Psoas muscle (tissue), 8 donors: ENCODE measurements around the gene PIGB. TPM values are rescaled to one million over a fixed set of nuclear protein-coding genes. Genes with fewer than 3 reads are reported as not detected.

ENCODE experiments used
- ATAC-seq, 4 donors: fragments of 200-7000 bp; cut with Tn5 transposase; one replicate each; pipeline ENCODE4 v1.9.1; 2020; ENCODE audit warnings: moderate library complexity in 3 of 4, mild to moderate bottlenecking in 2 of 4
- DNase-seq, 2 donors: peaks; one replicate each; pipeline ENCODE4 v3.0.0-alpha.2; 2020
- H3K27ac ChIP-seq: fragments of 200-600 bp; one replicate; pipeline ENCODE4 v1.8.0; 2022
- H3K27me3 ChIP-seq, 3 donors: fragments of 200-600 bp in 1 of 3; one replicate each; pipeline versions ENCODE4 v1.6.1 to v1.8.0; 2013 to 2022; ENCODE audit warnings: low read length in 2 of 3, mild to moderate bottlenecking in 2 of 3, moderate library complexity in 1 of 3; ENCODE audit not compliant: insufficient read depth in 3 of 3
- H3K36me3 ChIP-seq, 2 donors: fragments of 200-600 bp in 1 of 2; one replicate each; pipeline versions ENCODE4 v1.6.1 to v1.8.0; 2013 to 2022; ENCODE audit warnings: low read depth in 1 of 2, mild to moderate bottlenecking in 1 of 2, moderate library complexity in 1 of 2; ENCODE audit not compliant: insufficient read depth in 1 of 2
- H3K4me1 ChIP-seq: fragments of 200-600 bp; one replicate; pipeline ENCODE4 v1.8.0; 2022
- H3K4me3 ChIP-seq: fragments of 200-600 bp; one replicate; pipeline ENCODE4 v1.8.0; 2022; ENCODE audit warnings: mild to moderate bottlenecking
- H3K9me3 ChIP-seq: fragments of 200-600 bp; one replicate; pipeline ENCODE4 v1.8.0; 2022
- CTCF ChIP-seq: fragments of 200-600 bp; IDR thresholded peaks from one replicate; pipeline ENCODE4 v1.8.0; 2022; ENCODE audit warnings: antibody characterized with exemption
- WGBS, 3 donors: extraction: QIAGEN DNeasy Blood & Tissue Kit; methylation state at CpG; one replicate each; pipeline versions ENCODE4 v1.1.6 to v1.1.7; 2013; 5-methylcytosine and 5-hydroxymethylcytosine counted together
- intact Hi-C, 2 donors: fragments of 100-400 bp; cut with DNase I; formaldehyde crosslinking; loops; one replicate each; pipeline versions ENCODE4 v1.11.0 to v1.14.2; 2022
- polyA plus RNA-seq, 3 donors: library from polyadenylated mRNA; stranded (reverse); fragments of 200-250 nt; gene quantifications; one replicate each; pipeline ENCODE4 v1.2.3, GENCODE V29; 2013
- total RNA-seq, 4 donors: library from RNA; stranded (reverse); fragmentation: NEBNext Ultra II Directional in 2 of 4; extraction: Animal tissue kit (Norgen Biotek cat#: 25700) in 2 of 4; gene quantifications; one replicate each; pipeline versions ENCODE4 v1.2.1 to v1.2.4, GENCODE V29; 2021 to 2023
- donor health status: healthy with polysubstance abuse.
- donor health status: DM: no; HTN: no; CAD: no; lungs with moderate emphysema.
- donor health status: Bipolar disorder and iron deficiency.
- donor health status: healthy.
- donor health status: DM: yes; HTN: yes; CAD: no.
- donor health status: DM: no; HTN: no; CAD: no.
- donor health status: DM: no; HTN: no; CAD: no.
- donor health status: DM: yes; HTN: yes; CAD: no.

Gene PIGB
- total and polyA plus RNA-seq, 7 donors = 0.57 to 1.9 (median 1.3) TPM

GRCh38 chr15:55401786-55402246 lies 82.8 kb downstream of the PIGB start:
- intact Hi-C loops = loop anchor here in 1 of 2 donors (10.0 kb wide), 1 partner anchor 207 kb away; the partner anchor contains the start of gene RSL24D1
- peaks cover 0 to 13% of the 10 kb centered on the region in 2 donors for H3K36me3 ChIP-seq
- H3K27me3 ChIP-seq = no peaks in the 10 kb centered on the region
- no peak for ATAC-seq
- H3K4me1 ChIP-seq = peaks cover 35% of the 10 kb centered on the region
- 85 to 91% (median 91%) methylated on average over 1 of the region's 1 CpG for WGBS, 3 donors
- no peak for DNase-seq
- no peak for TF ChIP-seq CTCF
- peak overlapping the region; percentile 64 for H3K27ac ChIP-seq
- peak overlapping the region; percentile 42 for H3K4me3 ChIP-seq
- no peaks in the 10 kb centered on the region for H3K9me3 ChIP-seq

GRCh38 chr15:55402707-55403106 lies 83.7 kb downstream of the PIGB start:
- peaks cover 0 to 7% of the 10 kb centered on the region in 2 donors for H3K36me3 ChIP-seq
- H3K4me1 ChIP-seq = peaks cover 37% of the 10 kb centered on the region
- H3K27ac ChIP-seq = peak overlapping the region; percentile 64
- no peaks in the 10 kb centered on the region for H3K9me3 ChIP-seq
- intact Hi-C loops = loop anchor here in 1 of 2 donors (10.0 kb wide), 1 partner anchor 208 kb away; the partner anchor contains the start of gene RSL24D1
- peak overlapping the region; percentile 42 for H3K4me3 ChIP-seq
- TF ChIP-seq CTCF = no peak
- ATAC-seq (peak in 3 of 4 donors; percentile 44 to 71 (median 58)), DNase-seq (no peak)
- H3K27me3 ChIP-seq = no peaks in the 10 kb centered on the region

- Histone ChIP-seq H3K36me3 (peaks cover 0 to 5% of the 10 kb centered on the region in 2 donors), H3K4me1 (peaks cover 37% of the 10 kb centered on the region), H3K4me3 (peak overlapping the region; percentile 42), H3K9me3 (no peaks in the 10 kb centered on the region), H3K27ac (peak overlapping the region; percentile 64), H3K27me3 (no peaks in the 10 kb centered on the region)
- no peak for TF ChIP-seq CTCF
- no peak for DNase-seq
- ATAC-seq = no peak
- intact Hi-C loops = loop anchor here in 1 of 2 donors (10.0 kb wide), 1 partner anchor 209 kb away; the partner anchor contains the start of gene RSL24D1
Observed at GRCh38 chr15:55403531-55403930, 84.5 kb downstream of the PIGB start.

Other genes with a start within 250 kb of the PIGB start
- 10 to 100 TPM; 37.9 to 61.0 (median 55.3) TPM for gene RSL24D1, start 122.3 kb upstream of the PIGB start, total RNA-seq
- 10 to 100 TPM; 60.0 to 73.7 (median 71.3) TPM for gene RSL24D1, start 122.3 kb upstream of the PIGB start, polyA plus RNA-seq
- gene RAB27A, start 29.4 kb upstream of the PIGB start, total RNA-seq = 1 to 10 TPM; 2.1 to 4.0 (median 2.6) TPM
- 1 to 10 TPM; 1.2 to 5.4 (median 1.7) TPM for gene RAB27A, start 29.4 kb upstream of the PIGB start, polyA plus RNA-seq
- gene PIGBOS1, start 99 bp upstream of the PIGB start, total RNA-seq = 1 to 10 TPM; 3.5 to 7.6 (median 6.1) TPM
- 10 to 100 TPM; 10.7 to 21.3 (median 21.3) TPM for gene PIGBOS1, start 99 bp upstream of the PIGB start, polyA plus RNA-seq
- 100 to 1,000 TPM in 1 of 4 donors, 10 to 100 TPM in 3; 63.5 to 112 (median 82.8) TPM for gene CCPG1, start 89.1 kb downstream of the PIGB start, total RNA-seq
- 10 to 100 TPM; 28.3 to 88.9 (median 40.2) TPM for gene CCPG1, start 89.1 kb downstream of the PIGB start, polyA plus RNA-seq
- 10 to 100 TPM in 1 of 4 donors, 1 to 10 TPM in 3; 2.5 to 10.7 (median 4.6) TPM for gene PIERCE2, start 89.3 kb downstream of the PIGB start, total RNA-seq
- 10 to 100 TPM in 1 of 3 donors, 1 to 10 TPM in 2; 6.1 to 15.0 (median 8.7) TPM for gene PIERCE2, start 89.3 kb downstream of the PIGB start, polyA plus RNA-seq
- gene DNAAF4, start 189.0 kb downstream of the PIGB start, total RNA-seq = under 1 TPM in 3 of 4 donors, not detected in 1; 0.19 to 0.44 (median 0.32) TPM
- under 1 TPM; 0.27 to 0.95 (median 0.86) TPM for gene DNAAF4, start 189.0 kb downstream of the PIGB start, polyA plus RNA-seq